ENCODE results near the gene FBXO34. TPM values are rescaled to one million over a fixed set of nuclear protein-coding genes. Genes with fewer than 3 reads are reported as not detected.

The FBXO34 gene
- total RNA-seq, 2 experiments from 2014 or later = 15.1 to 15.9 TPM

- DNase-seq = no peak
- Mint-ChIP-seq H3K27me3 (no peaks in the 10 kb centered on the region), H3K36me3 (peaks cover 60% of the 10 kb centered on the region), H3K4me3 (no peak overlapping the region), H3K9me3 (peaks cover 33% of the 10 kb centered on the region), H3K27ac (no peak overlapping the region), H3K4me1 (peaks cover 11% of the 10 kb centered on the region)
Observed at GRCh38 chr14:55314449-55314848, 43.2 kb downstream of the FBXO34 start.

GRCh38 chr14:55316564-55316963 lies 45.3 kb downstream of the FBXO34 start:
- Mint-ChIP-seq H3K27me3 (no peaks in the 10 kb centered on the region), H3K36me3 (peaks cover 42% of the 10 kb centered on the region), H3K4me3 (no peak overlapping the region), H3K27ac (no peak overlapping the region), H3K4me1 (peaks cover 11% of the 10 kb centered on the region), H3K9me3 (peaks cover 25% of the 10 kb centered on the region)
- no peak for DNase-seq

- Mint-ChIP-seq H3K4me1 (peaks cover 11% of the 10 kb centered on the region), H3K27me3 (no peaks in the 10 kb centered on the region), H3K9me3 (peaks cover 21% of the 10 kb centered on the region), H3K4me3 (no peak overlapping the region), H3K36me3 (peaks cover 33% of the 10 kb centered on the region), H3K27ac (no peak overlapping the region)
- no peak for DNase-seq
Observed at GRCh38 chr14:55317542-55318306, 46.5 kb downstream of the FBXO34 start.

DNA sequence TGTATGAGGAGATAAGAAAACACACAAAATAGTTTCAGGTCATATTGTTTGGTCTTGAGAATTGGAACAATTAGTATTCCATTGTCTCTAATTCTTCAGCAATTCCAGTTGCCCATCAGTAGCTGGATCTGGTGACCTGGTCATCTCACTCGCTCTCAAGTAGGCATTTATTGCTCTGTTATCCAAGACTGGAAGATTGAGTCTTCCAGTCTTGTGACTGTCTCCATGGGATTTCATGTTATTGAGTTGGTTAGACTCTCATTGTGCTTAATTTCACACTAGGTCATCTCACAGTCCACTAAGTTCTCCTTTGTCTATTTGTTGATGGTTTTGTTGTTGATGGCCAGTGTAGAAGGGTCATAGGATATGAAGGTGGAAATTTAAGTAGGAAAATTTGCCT lies 47.5 kb downstream of the FBXO34 start:
- Mint-ChIP-seq H3K27me3 (no peaks in the 10 kb centered on the region), H3K27ac (no peak overlapping the region), H3K4me1 (peaks cover 3% of the 10 kb centered on the region), H3K4me3 (no peak overlapping the region), H3K9me3 (peaks cover 12% of the 10 kb centered on the region), H3K36me3 (peaks cover 23% of the 10 kb centered on the region)
- no peak for DNase-seq

- DNase-seq = no peak
- Mint-ChIP-seq H3K27me3 (no peaks in the 10 kb centered on the region), H3K4me3 (no peak overlapping the region), H3K27ac (no peak overlapping the region), H3K36me3 (peaks cover 10% of the 10 kb centered on the region), H3K9me3 (peaks cover 4% of the 10 kb centered on the region), H3K4me1 (peaks cover 13% of the 10 kb centered on the region)
Observed at GRCh38 chr14:55323910-55324309, 52.7 kb downstream of the FBXO34 start.

- no peak overlapping the region for H3K4me3 Mint-ChIP-seq
- DNase-seq = no peak
- peaks cover 20% of the 10 kb centered on the region for H3K4me1 Mint-ChIP-seq
- no peaks in the 10 kb centered on the region for H3K27me3 Mint-ChIP-seq
- H3K9me3 Mint-ChIP-seq = peaks cover 4% of the 10 kb centered on the region
- H3K27ac Mint-ChIP-seq = no peak overlapping the region
- peaks cover 11% of the 10 kb centered on the region for H3K36me3 Mint-ChIP-seq
Observed at GRCh38 chr14:55324812-55325211, 53.6 kb downstream of the FBXO34 start.

DNA sequence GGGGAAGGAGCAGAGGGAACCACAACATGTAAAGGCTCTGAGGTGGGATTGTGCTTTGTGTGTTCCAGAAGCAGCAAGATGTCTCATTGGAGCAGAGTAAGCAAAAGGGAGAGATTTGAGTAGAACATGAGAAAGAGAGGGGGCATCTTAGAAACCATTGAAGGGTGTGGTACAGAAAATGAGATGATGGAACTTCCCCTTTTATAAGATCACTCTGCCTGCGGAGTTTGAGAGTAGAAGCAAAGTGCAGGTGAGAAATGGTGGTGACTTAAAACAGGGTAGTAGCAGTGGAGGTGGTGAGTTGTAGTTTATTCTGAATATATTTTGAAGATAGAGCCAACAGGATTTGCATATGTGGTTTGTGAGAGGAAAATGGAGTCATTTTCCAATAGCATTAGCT lies 56.0 kb downstream of the FBXO34 start:
- Mint-ChIP-seq H3K9me3 (peaks cover 4% of the 10 kb centered on the region), H3K36me3 (peaks cover 13% of the 10 kb centered on the region), H3K27ac (no peak overlapping the region), H3K27me3 (no peaks in the 10 kb centered on the region), H3K4me3 (no peak overlapping the region), H3K4me1 (peaks cover 36% of the 10 kb centered on the region)
- DNase-seq = no peak

DNA sequence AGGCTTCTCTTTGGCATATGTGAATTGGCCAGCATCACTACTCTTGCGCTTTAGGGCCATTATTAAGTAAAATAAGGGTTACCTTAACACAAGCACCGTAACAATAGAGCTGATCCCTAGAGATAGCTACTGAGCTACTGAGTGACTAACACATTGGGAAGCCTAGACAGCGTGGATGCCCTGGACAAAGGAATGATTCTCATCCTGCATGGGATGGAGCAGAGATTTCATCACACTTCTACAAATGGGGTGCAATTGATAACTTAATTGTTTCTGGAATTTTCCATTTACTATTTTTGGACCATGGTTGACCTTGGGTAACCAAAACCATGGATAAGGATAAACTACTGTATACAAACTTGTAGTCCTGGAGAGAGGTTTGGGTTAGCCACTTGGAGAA lies 57.1 kb downstream of the FBXO34 start:
- no peak for DNase-seq
- peaks cover 4% of the 10 kb centered on the region for H3K9me3 Mint-ChIP-seq
- H3K27me3 Mint-ChIP-seq = no peaks in the 10 kb centered on the region
- peaks cover 48% of the 10 kb centered on the region for H3K4me1 Mint-ChIP-seq
- H3K27ac Mint-ChIP-seq = no peak overlapping the region
- peaks cover 13% of the 10 kb centered on the region for H3K36me3 Mint-ChIP-seq
- H3K4me3 Mint-ChIP-seq = no peak overlapping the region

GRCh38 chr14:55329999-55330710 lies 58.9 kb downstream of the FBXO34 start:
- peak; percentile 16 for DNase-seq

GRCh38 chr14:55332654-55333570 lies 61.7 kb downstream of the FBXO34 start:
- Mint-ChIP-seq H3K27ac (peak overlapping the region; percentile 66), H3K9me3 (peaks cover 1% of the 10 kb centered on the region), H3K4me1 (peaks cover 71% of the 10 kb centered on the region), H3K36me3 (peaks cover 19% of the 10 kb centered on the region), H3K27me3 (no peaks in the 10 kb centered on the region), H3K4me3 (peak overlapping the region; percentile 51)
- DNase-seq = peak; percentile 17

More at GRCh38 chr14:55329999-55330710, 58.9 kb downstream of the FBXO34 start:
- peaks cover 24% of the 10 kb centered on the region for H3K36me3 Mint-ChIP-seq
- peaks cover 66% of the 10 kb centered on the region for H3K4me1 Mint-ChIP-seq
- peak overlapping the region; percentile 85 for H3K27ac Mint-ChIP-seq
- H3K4me3 Mint-ChIP-seq = no peak overlapping the region
- peaks cover 4% of the 10 kb centered on the region for H3K9me3 Mint-ChIP-seq
- no peaks in the 10 kb centered on the region for H3K27me3 Mint-ChIP-seq

DNA sequence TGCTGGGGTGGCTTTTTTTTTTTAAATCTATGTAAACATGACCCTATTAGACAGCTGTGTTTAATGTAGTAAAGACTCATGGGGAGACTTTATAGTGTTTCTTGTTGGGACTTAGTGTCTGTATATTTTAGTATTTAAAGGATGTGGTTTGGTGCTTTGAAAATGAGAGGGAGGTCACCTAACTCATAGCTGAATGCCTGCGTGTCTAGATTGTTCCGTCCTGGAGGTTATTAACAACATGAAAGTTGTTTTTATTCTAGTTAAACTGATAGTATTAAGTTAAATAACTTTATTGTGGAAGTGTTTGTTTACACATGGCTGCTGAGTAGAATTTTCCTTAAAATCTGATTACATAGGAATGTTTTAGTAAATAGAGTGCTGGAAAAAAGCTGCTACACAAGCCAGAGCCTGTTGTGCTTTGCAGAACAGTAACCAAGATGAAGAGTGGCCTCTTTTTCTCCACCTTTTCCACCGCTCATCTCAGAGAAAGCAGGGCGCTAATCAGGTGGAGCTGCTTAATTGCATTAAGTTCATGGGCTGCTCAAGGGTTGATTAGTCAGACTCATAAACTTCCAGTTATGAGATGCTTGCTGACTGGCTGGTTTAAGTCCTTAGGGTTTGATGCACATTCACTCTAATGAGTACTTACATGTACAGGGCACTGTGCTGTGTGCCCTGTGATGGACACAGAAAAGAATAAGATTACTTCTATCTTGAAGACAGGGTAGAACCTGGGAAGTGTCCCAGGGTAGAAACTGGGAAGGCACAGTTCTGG lies 62.7 kb downstream of the FBXO34 start:
- Mint-ChIP-seq H3K9me3 (no peaks in the 10 kb centered on the region), H3K36me3 (peaks cover 17% of the 10 kb centered on the region), H3K27ac (peak overlapping the region; percentile 82), H3K27me3 (no peaks in the 10 kb centered on the region), H3K4me3 (peak overlapping the region; percentile 8), H3K4me1 (peaks cover 75% of the 10 kb centered on the region)
- no peak for DNase-seq

GRCh38 chr14:55336162-55336561 lies 64.9 kb downstream of the FBXO34 start:
- Mint-ChIP-seq H3K27ac (no peak overlapping the region), H3K27me3 (no peaks in the 10 kb centered on the region), H3K4me1 (peaks cover 74% of the 10 kb centered on the region), H3K4me3 (no peak overlapping the region), H3K36me3 (peaks cover 15% of the 10 kb centered on the region), H3K9me3 (no peaks in the 10 kb centered on the region)
- no peak for DNase-seq

DNA sequence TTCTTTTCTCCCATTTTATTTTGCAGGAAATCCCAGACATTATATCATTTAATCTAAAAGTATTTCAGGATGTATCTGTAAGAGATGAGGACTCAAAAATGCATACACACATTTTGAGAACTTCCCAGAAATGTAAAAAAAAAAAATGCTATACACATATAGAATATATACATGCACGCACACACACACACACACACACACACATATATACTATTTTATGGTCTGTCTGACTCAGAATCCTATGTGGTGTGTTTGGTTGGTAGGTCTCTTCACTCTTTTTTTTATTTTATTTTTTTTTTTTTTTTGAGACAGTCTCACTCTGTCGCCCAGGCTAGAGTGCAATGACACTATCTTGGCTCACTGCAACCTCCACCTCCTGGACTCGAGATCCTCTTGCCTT lies 65.5 kb downstream of the FBXO34 start:
- no peak for DNase-seq
- no peak overlapping the region for H3K27ac Mint-ChIP-seq
- no peaks in the 10 kb centered on the region for H3K9me3 Mint-ChIP-seq

DNA sequence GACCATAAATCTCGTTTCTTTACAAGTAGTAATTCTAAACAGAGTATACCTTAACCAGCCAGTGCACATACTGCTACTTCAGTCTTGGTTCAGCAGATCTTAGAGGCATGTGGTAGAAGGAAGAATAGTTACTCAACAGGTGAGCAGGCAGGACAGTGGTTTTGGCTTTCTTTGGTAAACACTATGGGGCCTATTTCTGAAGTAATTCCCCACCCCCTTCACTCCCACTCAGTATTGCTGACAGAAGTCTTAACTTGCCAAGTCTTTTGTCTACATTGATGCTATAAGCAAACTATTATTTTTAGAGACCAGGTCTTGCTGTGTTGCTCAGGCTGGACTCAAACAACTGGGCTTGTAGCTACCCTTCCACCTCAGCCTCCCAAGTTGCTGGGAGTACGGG lies 68.5 kb downstream of the FBXO34 start:
- H3K9me3 Mint-ChIP-seq = no peaks in the 10 kb centered on the region
- peaks cover 7% of the 10 kb centered on the region for H3K36me3 Mint-ChIP-seq
- H3K27me3 Mint-ChIP-seq = no peaks in the 10 kb centered on the region
- H3K4me1 Mint-ChIP-seq = peaks cover 57% of the 10 kb centered on the region
- H3K4me3 Mint-ChIP-seq = no peak overlapping the region
- no peak overlapping the region for H3K27ac Mint-ChIP-seq
- no peak for DNase-seq

More for the DNA sequence above, 65.5 kb downstream of the FBXO34 start:
- Mint-ChIP-seq H3K36me3 (peaks cover 15% of the 10 kb centered on the region), H3K4me1 (peaks cover 77% of the 10 kb centered on the region), H3K27me3 (no peaks in the 10 kb centered on the region), H3K4me3 (no peak overlapping the region)

All from activated naive CD8-positive, alpha-beta T cell treated with anti-CD3 and anti-CD28 coated beads for 36 hours (primary cell).